CD1c-positive myeloid dendritic cell (primary cell): ENCODE results near the gene KIF23.
A peak's percentile ranks its signal among the peaks of the same experiment; 100 is the strongest.

Source experiments
- DNase-seq: peaks from one replicate; pipeline ENCODE4 v3.0.0-alpha.2; 2016; ENCODE audit errors: extremely low spot score

KIF23 gene

GRCh38 chr15:69465253-69465652 is 51.1 kb downstream of the KIF23 start:
- DNase-seq = no peak

- DNase-seq = no peak
Measured at GRCh38 chr15:69466733-69467132, 52.6 kb downstream of the KIF23 start.

- no peak for DNase-seq
Measured at GRCh38 chr15:69467636-69468035, 53.5 kb downstream of the KIF23 start.

GRCh38 chr15:69468241-69469121 is 54.3 kb downstream of the KIF23 start:
- DNase-seq = peak; percentile 72

DNA sequence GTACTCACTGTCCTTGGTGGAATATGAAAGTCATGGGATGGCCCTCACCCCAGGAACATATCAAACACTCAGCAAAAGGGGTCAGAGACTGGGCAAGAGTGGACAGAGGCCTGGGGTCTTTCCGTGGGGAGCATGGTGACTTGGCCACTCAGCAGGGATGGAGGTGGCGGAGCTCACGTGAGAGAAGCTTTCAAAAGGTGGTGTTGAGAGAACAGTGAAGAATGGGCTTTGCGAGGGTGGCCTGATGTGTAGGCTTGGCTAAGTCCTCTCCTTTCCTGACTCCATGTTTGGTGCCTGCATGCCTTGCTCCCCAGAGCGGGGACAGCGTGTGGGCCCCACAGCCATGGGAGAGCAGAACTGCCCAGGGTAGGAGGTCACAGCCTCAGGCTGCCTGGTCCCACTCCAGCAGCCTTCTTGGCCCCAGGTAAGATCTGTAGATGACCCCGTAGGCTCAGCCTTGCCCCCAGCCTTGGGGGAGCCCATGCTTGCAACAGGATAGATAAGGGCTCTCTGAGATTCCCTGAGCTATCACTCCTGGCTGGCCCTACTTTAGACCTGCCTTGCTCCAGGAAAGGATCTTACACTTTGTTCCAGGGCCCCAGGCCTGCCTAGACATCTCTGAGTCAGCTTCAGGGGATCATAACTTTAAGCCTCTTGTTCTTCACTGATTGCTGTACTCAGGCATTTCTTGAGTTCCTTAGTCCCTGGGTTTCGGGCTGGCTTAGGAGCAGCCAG is 55.5 kb downstream of the KIF23 start:
- no peak for DNase-seq

DNA sequence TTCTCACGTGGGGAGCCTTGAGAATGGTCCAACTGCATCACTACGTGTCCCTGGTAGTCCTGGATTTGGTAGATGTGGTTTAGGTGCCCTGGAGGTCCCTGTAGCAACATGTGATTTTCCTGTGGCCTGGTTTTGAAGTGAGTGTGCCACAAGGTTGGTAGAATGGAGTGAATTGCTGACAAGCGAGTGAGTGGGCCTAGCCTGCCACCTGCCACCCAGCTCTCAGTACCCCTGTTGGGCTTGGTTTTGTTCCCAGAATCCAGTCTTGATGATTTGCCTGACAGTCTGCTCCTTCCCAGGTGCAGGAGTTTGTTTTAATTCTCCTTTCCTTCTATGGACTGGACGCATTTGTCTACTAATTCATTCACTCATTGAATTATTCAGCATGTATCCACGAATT is 57.9 kb downstream of the KIF23 start:
- no peak for DNase-seq

- DNase-seq = no peak
Measured at GRCh38 chr15:69472562-69472961, 58.4 kb downstream of the KIF23 start.

GRCh38 chr15:69474291-69474690 is 60.1 kb downstream of the KIF23 start:
- no peak for DNase-seq

- DNase-seq = no peak
Measured at GRCh38 chr15:69474846-69475455, 60.8 kb downstream of the KIF23 start.

DNA sequence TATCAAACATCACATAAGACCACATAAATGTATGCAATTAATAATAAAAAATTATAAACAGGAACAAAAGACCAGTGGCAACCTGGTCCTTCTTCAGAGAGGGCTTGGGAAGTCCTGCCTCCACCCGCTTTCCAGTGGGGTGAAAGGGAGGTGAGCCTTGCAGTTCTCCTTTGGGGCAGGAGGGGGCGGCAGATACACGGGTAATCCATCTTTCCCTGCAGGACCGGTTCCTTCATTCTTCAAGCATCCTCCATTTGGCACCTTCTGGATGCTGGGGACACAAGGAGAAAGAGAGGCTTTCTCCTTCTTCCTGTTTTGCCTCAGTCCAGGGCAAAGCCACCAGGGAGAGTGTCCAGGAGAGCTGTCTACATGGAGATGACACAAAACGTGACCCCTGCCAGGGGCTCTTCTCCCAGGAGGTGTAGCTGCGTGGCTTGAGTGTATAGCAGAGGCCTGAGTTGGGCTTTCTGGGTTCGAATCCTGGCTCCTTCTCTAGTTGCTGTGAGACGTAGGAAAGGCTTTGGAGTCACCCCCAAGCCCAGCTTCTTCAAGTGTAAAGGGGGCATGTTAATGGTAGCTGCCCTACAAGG is 61.7 kb downstream of the KIF23 start:
- peak; percentile 83 for DNase-seq

- no peak for DNase-seq
Measured at GRCh38 chr15:69476704-69477473, 62.7 kb downstream of the KIF23 start.

- peak; percentile 65 for DNase-seq
Measured at GRCh38 chr15:69478259-69478781, 64.2 kb downstream of the KIF23 start.

DNA sequence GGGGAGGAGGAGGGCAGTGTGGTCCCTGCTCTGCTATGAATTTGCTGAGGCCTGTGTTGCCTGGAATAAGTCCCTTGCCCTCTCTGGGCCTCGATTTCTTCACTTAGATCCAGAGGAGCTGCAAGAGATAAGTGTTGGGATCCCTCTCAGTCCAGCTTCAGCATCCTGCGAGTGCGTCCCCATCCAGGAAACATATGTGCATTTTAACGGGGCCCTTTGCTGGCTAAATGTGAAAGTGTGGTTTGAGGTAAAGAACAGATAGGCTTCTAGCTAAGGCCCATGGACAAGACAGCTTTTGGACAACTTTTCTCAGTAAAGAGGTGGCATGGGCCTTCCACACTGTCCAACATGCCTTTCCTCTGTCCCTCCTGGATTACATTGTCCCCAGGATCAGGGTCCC is 64.9 kb downstream of the KIF23 start:
- DNase-seq = no peak

DNA sequence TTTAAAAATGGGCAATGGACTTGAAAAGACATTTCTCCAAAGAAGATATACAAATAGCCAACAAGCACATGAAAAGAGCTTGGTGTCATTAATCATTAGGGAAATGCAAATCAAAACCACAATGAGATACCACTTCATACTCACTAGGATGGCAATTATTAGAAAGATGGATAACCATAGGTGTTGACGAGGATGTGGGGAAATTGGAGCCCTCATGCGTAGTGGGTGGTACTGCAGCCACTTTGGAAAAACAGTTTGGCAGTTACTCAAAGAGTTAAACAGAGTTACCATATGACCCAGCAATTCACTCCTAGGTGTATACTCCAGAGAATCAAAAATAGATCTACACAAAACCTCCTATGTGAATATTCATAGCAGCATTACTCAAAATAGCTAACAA is 65.8 kb downstream of the KIF23 start:
- no peak for DNase-seq

DNA sequence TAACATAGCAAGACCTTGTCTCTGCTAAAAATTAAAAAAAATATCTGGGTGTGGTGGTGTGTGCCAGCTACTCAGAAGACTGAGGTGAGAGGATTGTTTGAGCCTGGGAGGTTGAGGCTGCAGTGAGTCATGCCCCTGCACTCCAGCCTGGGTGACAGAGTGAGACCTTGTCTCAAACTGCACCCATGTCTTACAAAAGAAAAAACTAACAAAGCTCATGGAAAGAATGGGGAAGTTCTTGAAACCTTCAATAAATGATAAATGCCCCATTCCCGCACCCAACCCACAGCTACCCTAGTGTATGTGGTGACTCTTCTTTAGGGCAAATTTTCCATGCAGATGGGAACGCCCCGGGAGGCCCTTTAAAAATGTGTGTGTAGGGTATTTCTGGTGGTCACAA is 66.8 kb downstream of the KIF23 start:
- no peak for DNase-seq

GRCh38 chr15:69482686-69483256 is 68.6 kb downstream of the KIF23 start:
- no peak for DNase-seq

DNA sequence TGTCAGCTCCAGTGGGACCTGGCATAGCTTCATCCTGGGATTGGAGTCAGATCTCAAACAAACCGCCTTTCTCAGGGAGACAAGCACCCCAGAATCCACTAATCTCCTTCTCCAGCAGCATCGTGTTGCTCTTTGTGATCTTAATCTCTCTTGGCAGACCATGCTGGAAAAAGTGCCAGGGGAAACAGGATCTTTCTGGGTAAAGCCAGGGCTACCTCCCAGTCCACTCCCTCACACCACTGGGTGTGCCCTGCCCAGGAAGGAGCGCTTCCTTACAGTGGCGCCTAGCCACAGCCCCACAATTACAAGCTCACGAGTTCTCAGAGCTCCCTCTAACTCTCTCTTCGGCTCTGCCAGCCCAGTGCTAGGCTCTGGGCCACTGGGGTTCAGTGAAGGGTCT is 70.7 kb downstream of the KIF23 start:
- DNase-seq = no peak

DNA sequence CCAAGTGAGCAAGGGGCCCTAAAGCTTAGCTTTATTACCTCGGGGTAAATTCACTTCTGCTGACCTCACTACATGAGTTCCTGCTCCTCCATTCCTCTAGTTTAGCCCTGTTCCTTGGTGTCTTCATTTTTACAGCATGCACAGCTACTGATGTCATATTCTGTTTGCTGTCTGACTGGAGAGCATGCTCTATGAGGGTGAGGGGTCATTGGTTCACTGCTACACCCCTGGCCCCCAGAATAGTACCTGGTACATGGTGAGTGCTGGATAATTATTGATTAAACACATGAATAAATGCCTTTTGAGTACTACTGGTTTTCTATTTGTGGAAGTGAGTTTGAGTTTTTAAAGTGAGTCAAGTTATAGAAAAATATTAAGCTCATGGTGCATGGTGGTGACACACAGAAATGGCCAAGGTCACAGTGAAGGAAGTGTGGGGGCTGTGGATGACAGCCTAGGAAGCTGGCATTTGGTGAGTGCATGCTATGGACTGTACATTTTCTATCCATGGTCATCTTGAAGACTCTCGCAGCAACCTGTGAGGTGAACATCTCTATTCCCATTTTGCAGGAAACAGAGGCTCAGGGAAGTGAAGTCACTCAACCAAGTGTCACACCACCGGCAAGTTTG is 72.4 kb downstream of the KIF23 start:
- no peak for DNase-seq

DNA sequence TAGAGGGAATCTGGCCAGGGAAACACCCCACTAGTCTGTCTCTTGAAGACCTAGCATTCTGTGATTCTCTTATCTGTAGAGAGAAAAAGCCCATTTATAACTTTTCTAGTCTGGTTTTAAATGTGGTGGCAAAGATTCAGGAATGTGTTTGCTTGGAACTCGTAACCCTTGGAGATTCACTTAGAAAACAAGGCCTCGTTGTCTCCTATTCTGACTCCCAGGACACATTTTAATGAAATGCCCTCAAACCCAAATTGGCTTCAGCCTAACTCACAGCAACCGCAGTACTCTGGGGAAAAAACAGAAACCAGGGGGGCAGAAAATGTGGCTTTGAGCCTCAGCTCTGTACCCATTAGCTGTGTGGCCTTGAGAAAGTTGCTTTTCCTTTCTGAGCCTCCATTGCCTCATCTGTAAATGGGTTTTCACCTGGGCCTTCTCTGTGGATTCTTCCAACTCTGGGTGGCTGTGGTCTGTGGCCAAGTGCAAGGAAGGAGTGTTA is 75.0 kb downstream of the KIF23 start:
- no peak for DNase-seq

DNA sequence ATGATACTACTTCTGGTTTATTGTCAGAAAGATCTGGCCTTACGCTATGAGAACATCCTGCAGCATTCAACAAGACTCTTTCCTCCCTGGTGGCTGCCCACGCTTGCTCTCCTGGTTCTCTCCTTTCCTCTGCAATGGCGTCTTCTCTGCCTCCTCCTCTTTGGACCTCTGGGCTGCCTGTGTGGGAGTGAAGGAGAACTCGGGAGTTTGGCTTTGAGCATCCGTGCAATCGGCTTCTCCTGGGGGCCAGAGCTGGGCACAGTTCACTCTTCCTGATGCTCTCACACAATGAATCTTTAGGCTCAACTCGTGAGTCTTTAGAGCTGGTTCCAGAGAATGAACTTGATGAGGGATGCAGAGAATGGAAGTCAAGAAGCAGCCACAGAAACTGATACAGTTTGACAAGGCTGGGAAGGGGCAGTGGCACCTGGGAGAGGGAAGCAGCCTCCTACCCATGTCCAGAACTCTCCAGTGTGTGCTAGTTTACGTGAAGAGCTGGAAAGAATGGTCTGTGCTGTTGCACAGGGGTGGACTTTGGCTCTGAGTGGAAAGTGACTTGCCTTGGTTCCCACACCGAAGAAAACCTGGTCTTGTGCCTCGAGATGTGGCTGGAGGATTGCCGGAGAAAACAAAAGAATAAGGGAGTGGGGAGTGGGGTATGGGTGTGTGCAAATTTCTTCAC is 76.3 kb downstream of the KIF23 start:
- DNase-seq = no peak
